Lower lobe of right lung (tissue), 2 donors: Measurements from ENCODE around the gene UBXN10. TPM values are rescaled to one million over a fixed set of nuclear protein-coding genes. Genes with fewer than 3 reads are reported as not detected.

ENCODE experiments used
- ATAC-seq, 2 donors: fragments of 200-7000 bp; cut with Tn5 transposase; one replicate each; pipeline ENCODE4 v1.9.1; 2020 to 2022; ENCODE audit warnings: mild to moderate bottlenecking in 2 of 2, moderate library complexity in 2 of 2
- DNase-seq: peaks from one replicate; pipeline ENCODE4 v3.0.0-alpha.2; 2020
- H3K27ac ChIP-seq: fragments of 200-600 bp; one replicate; pipeline ENCODE4 v1.8.0; 2022
- H3K27me3 ChIP-seq: fragments of 200-600 bp; one replicate; pipeline ENCODE4 v1.8.0; 2022; ENCODE audit warnings: low read depth
- H3K36me3 ChIP-seq: fragments of 200-600 bp; one replicate; pipeline ENCODE4 v1.8.0; 2022; ENCODE audit warnings: mild to moderate bottlenecking
- H3K4me1 ChIP-seq: fragments of 200-600 bp; one replicate; pipeline ENCODE4 v1.8.0; 2022
- H3K4me3 ChIP-seq: fragments of 200-600 bp; one replicate; pipeline ENCODE4 v1.8.0; 2022; ENCODE audit warnings: mild to moderate bottlenecking
- H3K9me3 ChIP-seq: fragments of 200-600 bp; one replicate; pipeline ENCODE4 v1.8.0; 2022
- intact Hi-C: fragments of 100-400 bp; cut with DNase I; formaldehyde crosslinking; loops from one replicate; pipeline ENCODE4 v1.11.0; 2022
- total RNA-seq: library from RNA; stranded (reverse); fragmentation: NEBNext Ultra II Directional; extraction: Animal tissue kit (Norgen Biotek cat#: 25700); gene quantifications from one replicate; pipeline ENCODE4 v1.2.1, GENCODE V29; 2021
- TF ChIP-seq, protein P1 (sequence below): fragments of 200-600 bp; IDR thresholded peaks from one replicate; pipeline ENCODE4 v1.8.0; 2022; ENCODE audit warnings: antibody characterized with exemption, mild to moderate bottlenecking
- donor health status: DM: no; HTN: yes; CAD: no; lungs with severe emphysema.

UBXN10 gene
- total RNA-seq, 1 donor from 2014 or later: 7.8 TPM

- TF ChIP-seq, protein P1, sequence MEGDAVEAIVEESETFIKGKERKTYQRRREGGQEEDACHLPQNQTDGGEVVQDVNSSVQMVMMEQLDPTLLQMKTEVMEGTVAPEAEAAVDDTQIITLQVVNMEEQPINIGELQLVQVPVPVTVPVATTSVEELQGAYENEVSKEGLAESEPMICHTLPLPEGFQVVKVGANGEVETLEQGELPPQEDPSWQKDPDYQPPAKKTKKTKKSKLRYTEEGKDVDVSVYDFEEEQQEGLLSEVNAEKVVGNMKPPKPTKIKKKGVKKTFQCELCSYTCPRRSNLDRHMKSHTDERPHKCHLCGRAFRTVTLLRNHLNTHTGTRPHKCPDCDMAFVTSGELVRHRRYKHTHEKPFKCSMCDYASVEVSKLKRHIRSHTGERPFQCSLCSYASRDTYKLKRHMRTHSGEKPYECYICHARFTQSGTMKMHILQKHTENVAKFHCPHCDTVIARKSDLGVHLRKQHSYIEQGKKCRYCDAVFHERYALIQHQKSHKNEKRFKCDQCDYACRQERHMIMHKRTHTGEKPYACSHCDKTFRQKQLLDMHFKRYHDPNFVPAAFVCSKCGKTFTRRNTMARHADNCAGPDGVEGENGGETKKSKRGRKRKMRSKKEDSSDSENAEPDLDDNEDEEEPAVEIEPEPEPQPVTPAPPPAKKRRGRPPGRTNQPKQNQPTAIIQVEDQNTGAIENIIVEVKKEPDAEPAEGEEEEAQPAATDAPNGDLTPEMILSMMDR: no peak
- ATAC-seq: no peak
- intact Hi-C loops: no loop called here
- Histone ChIP-seq H3K27ac (no peak overlapping the region), H3K36me3 (no peaks in the 10 kb centered on the region), H3K4me1 (peaks cover 25% of the 10 kb centered on the region), H3K9me3 (no peaks in the 10 kb centered on the region), H3K27me3 (peaks cover 4% of the 10 kb centered on the region), H3K4me3 (no peak overlapping the region)
- no peak for DNase-seq
Observed at GRCh38 chr1:20149601-20150325, 36.1 kb upstream of the UBXN10 start.

- Histone ChIP-seq H3K4me3 (no peak overlapping the region), H3K4me1 (peaks cover 30% of the 10 kb centered on the region), H3K36me3 (no peaks in the 10 kb centered on the region), H3K27ac (no peak overlapping the region), H3K9me3 (no peaks in the 10 kb centered on the region), H3K27me3 (peaks cover 4% of the 10 kb centered on the region)
- DNase-seq (no peak), ATAC-seq (no peak)
- TF ChIP-seq, protein P1: no peak
- intact Hi-C loops: no loop called here
Observed at GRCh38 chr1:20150326-20150705, 35.6 kb upstream of the UBXN10 start.

- Histone ChIP-seq H3K27ac (no peak overlapping the region), H3K27me3 (peaks cover 4% of the 10 kb centered on the region), H3K9me3 (no peaks in the 10 kb centered on the region), H3K4me1 (peaks cover 31% of the 10 kb centered on the region), H3K4me3 (no peak overlapping the region), H3K36me3 (no peaks in the 10 kb centered on the region)
- DNase-seq (no peak), ATAC-seq (no peak)
- TF ChIP-seq, protein P1: no peak
- intact Hi-C loops: no loop called here
Observed at GRCh38 chr1:20150969-20151368, 34.9 kb upstream of the UBXN10 start.

DNA sequence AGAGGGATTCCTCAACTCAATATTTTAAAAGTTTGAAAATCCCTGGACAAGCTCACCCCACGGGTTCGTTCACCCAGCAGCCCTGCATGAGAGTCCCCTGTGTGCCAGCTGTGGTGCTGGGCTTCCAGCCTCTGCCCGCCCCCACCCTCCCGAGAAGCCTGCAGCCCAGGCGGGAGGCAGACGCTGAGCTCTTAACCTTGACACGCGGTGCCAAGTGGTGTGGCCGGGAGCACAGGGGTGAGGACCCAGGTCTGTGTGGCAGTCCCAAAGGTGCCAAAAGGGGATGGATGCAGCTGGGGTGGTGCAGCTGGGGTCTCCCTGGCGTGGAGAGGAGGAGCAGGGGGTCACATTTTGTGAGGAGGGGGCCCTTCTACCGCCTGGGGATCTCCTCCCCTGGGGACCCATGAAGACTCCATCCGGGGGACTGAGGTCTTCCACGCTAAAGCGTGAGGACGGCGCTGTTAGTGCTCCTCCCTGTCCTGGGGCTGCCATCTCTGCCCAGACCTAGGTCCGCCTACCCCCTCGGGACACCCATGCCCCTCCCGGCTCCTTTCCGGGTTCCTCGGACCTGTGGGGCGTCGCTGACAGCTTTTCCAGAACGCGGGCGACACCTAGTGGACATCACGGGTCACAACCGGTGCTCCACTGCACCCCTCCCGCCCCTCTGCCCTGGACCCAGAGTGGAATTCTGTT lies 33.8 kb upstream of the UBXN10 start:
- H3K27ac ChIP-seq: peak overlapping the region; percentile 74

DNA sequence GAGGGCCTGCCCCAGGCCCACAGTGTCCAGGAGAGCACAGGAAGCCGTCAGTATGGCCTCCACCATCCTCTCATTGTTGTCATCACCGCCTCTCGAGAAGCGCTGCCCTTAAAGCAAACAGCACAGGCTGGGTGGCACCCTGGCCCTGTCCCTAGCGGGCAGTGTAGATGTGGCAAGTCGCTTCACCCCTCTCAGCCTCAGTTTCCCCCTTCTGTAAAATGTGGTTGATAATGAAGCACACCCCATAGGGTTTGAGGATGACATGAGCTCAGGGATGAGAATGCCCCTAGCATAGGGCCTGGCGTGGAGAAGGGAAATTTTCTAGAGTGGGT lies 33.3 kb upstream of the UBXN10 start:
- Histone ChIP-seq H3K4me3 (peak overlapping the region; percentile 40), H3K27ac (peak overlapping the region; percentile 74), H3K36me3 (no peaks in the 10 kb centered on the region), H3K9me3 (no peaks in the 10 kb centered on the region), H3K27me3 (peaks cover 4% of the 10 kb centered on the region), H3K4me1 (peaks cover 31% of the 10 kb centered on the region)
- DNase-seq (no peak), ATAC-seq (no peak)
- TF ChIP-seq, protein P1: no peak
- intact Hi-C loops: no loop called here

More for the DNA sequence above, 33.8 kb upstream of the UBXN10 start:
- Histone ChIP-seq H3K27me3 (peaks cover 4% of the 10 kb centered on the region), H3K36me3 (no peaks in the 10 kb centered on the region), H3K4me1 (peaks cover 31% of the 10 kb centered on the region), H3K9me3 (no peaks in the 10 kb centered on the region), H3K4me3 (peak overlapping the region; percentile 40)
- TF ChIP-seq, protein P1: peak; percentile 95
- DNase-seq: peak; percentile 88
- intact Hi-C loops: no loop called here
- peak; percentile 92 to 93 for ATAC-seq
